ENCODE measurements around the gene KIF3A. TPM values are rescaled to one million over a fixed set of nuclear protein-coding genes. Genes with fewer than 3 reads are reported as not detected.

Gene KIF3A
- total RNA-seq, 1 donor from 2014 or later = 11.9 TPM

GRCh38 chr5:132675936-132676689, 61.2 kb downstream of the KIF3A start:
- intact Hi-C loops (cut with micrococcal nuclease) = no loop called here
- H3K27me3 ChIP-seq (ENCODE audit: low read depth) = no peaks in the 10 kb centered on the region
- no peak overlapping the region for H3K27ac ChIP-seq (replicated peaks)
- H3K4me1 ChIP-seq = no peaks in the 10 kb centered on the region
- TF ChIP-seq, protein P1, sequence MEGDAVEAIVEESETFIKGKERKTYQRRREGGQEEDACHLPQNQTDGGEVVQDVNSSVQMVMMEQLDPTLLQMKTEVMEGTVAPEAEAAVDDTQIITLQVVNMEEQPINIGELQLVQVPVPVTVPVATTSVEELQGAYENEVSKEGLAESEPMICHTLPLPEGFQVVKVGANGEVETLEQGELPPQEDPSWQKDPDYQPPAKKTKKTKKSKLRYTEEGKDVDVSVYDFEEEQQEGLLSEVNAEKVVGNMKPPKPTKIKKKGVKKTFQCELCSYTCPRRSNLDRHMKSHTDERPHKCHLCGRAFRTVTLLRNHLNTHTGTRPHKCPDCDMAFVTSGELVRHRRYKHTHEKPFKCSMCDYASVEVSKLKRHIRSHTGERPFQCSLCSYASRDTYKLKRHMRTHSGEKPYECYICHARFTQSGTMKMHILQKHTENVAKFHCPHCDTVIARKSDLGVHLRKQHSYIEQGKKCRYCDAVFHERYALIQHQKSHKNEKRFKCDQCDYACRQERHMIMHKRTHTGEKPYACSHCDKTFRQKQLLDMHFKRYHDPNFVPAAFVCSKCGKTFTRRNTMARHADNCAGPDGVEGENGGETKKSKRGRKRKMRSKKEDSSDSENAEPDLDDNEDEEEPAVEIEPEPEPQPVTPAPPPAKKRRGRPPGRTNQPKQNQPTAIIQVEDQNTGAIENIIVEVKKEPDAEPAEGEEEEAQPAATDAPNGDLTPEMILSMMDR (IDR thresholded peaks at IDR 0.05; ENCODE audit: borderline replicate concordance) = no peak
- no peaks in the 10 kb centered on the region for H3K36me3 ChIP-seq
- DNase-seq = no peak
- H3K9me3 ChIP-seq (replicated peaks) = no peaks in the 10 kb centered on the region
- no peak overlapping the region for H3K4me3 ChIP-seq

GRCh38 chr5:132674671-132675506, 62.5 kb downstream of the KIF3A start:
- TF ChIP-seq, protein P1 (IDR thresholded peaks at IDR 0.05; ENCODE audit: borderline replicate concordance) = no peak
- intact Hi-C loops (cut with micrococcal nuclease) = no loop called here
- DNase-seq = no peak
- no peaks in the 10 kb centered on the region for H3K9me3 ChIP-seq (replicated peaks)
- H3K36me3 ChIP-seq = no peaks in the 10 kb centered on the region
- no peak overlapping the region for H3K4me3 ChIP-seq
- peaks cover 5% of the 10 kb centered on the region for H3K27me3 ChIP-seq (ENCODE audit: low read depth)
- H3K27ac ChIP-seq (replicated peaks) = no peak overlapping the region
- H3K4me1 ChIP-seq = no peaks in the 10 kb centered on the region

DNA sequence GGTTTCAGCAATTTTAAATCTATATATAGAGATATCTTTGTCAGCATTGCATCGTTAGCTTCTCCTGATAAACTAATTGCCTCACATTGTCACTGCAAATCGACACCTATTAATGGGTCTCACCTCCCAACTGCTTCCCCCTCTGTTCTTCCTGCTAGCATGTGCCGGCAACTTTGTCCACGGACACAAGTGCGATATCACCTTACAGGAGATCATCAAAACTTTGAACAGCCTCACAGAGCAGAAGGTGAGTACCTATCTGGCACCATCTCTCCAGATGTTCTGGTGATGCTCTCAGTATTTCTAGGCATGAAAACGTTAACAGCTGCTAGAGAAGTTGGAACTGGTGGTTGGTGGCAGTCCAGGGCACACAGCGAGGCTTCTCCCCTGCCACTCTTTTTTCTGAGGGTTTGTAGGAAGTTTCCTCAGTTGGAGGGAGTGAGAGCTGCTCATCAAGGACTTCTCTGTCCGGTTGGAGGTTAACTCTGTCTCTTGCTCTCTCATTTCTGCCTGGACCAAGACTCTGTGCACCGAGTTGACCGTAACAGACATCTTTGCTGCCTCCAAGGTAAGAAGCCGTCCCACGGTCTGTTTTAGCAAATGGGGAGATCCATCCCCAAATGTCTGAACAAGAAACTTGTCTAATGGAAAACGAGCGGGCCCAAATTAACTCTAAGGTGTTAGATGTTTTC, 63.3 kb downstream of the KIF3A start, which contains the start of gene IL4:
IL4 (plus strand) TSS at position 51 of the 692 bp plus-strand sequence; CDS start at position 113, 62 bp downstream.
- H3K4me3 ChIP-seq = no peak within 1 kb of the TSS
- H3K36me3 ChIP-seq = no peaks in the 10 kb centered on the region
- no peaks in the 10 kb centered on the region for H3K9me3 ChIP-seq (replicated peaks)
- intact Hi-C loops (cut with micrococcal nuclease) = no loop called here
- H3K27me3 ChIP-seq (ENCODE audit: low read depth) = peaks cover 5% of the 10 kb centered on the region
- DNase-seq = no peak
- no peak within 1 kb of the TSS for H3K27ac ChIP-seq (replicated peaks)
- no peaks in the 10 kb centered on the region for H3K4me1 ChIP-seq
- TF ChIP-seq, protein P1 (IDR thresholded peaks at IDR 0.05; ENCODE audit: borderline replicate concordance) = no peak

DNA sequence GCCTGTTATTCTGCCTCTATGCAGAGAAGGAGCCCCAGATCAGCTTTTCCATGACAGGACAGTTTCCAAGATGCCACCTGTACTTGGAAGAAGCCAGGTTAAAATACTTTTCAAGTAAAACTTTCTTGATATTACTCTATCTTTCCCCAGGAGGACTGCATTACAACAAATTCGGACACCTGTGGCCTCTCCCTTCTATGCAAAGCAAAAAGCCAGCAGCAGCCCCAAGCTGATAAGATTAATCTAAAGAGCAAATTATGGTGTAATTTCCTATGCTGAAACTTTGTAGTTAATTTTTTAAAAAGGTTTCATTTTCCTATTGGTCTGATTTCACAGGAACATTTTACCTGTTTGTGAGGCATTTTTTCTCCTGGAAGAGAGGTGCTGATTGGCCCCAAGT, 63.9 kb downstream of the KIF3A start:
- TF ChIP-seq, protein P1 (IDR thresholded peaks at IDR 0.05; ENCODE audit: borderline replicate concordance) = no peak
- Histone ChIP-seq H3K4me1 (no peaks in the 10 kb centered on the region), H3K27ac (replicated peaks) (no peak overlapping the region), H3K36me3 (no peaks in the 10 kb centered on the region), H3K4me3 (no peak overlapping the region), H3K9me3 (replicated peaks) (no peaks in the 10 kb centered on the region), H3K27me3 (ENCODE audit: low read depth) (peaks cover 5% of the 10 kb centered on the region)
- intact Hi-C loops (cut with micrococcal nuclease) = no loop called here
- no peak for DNase-seq

GRCh38 chr5:132671000-132671399, 66.3 kb downstream of the KIF3A start:
- Histone ChIP-seq H3K4me1 (no peaks in the 10 kb centered on the region), H3K27me3 (ENCODE audit: low read depth) (peaks cover 25% of the 10 kb centered on the region), H3K36me3 (no peaks in the 10 kb centered on the region), H3K9me3 (replicated peaks) (no peaks in the 10 kb centered on the region), H3K4me3 (no peak overlapping the region), H3K27ac (replicated peaks) (no peak overlapping the region)
- TF ChIP-seq, protein P1 (IDR thresholded peaks at IDR 0.05; ENCODE audit: borderline replicate concordance) = no peak
- no peak for DNase-seq
- intact Hi-C loops (cut with micrococcal nuclease) = no loop called here

Data from left ventricle myocardium inferior (tissue), 1 donor.